ENCODE results near the gene SLC22A5. TPM values are rescaled to one million over a fixed set of nuclear protein-coding genes. Genes with fewer than 3 reads are reported as not detected.

The SLC22A5 gene
- total RNA-seq, 1 experiment from 2014 or later: 20.2 TPM

- H3K36me3 ChIP-seq (ENCODE audit: control insufficient read depth, insufficient read depth, low read length): no peaks in the 10 kb centered on the region
- TF ChIP-seq CTCF (IDR thresholded peaks at IDR 0.05; ENCODE audit: insufficient read depth in 1 of 2, low read depth in 1 of 2, low read length in 1 of 2, severe bottlenecking in 1 of 2, unreplicated experiment in 1 of 2): no peak
- no peaks in the 10 kb centered on the region for H3K27me3 ChIP-seq (replicated peaks; ENCODE audit: control insufficient read depth, insufficient read depth, low read length)
- H3K27ac Mint-ChIP-seq (ENCODE audit: unreplicated experiment): no peak overlapping the region
- H3K4me3 Mint-ChIP-seq (ENCODE audit: unreplicated experiment): no peak overlapping the region
- no peak for DNase-seq
- H3K27me3 Mint-ChIP-seq (ENCODE audit: insufficient read depth, unreplicated experiment): no peaks in the 10 kb centered on the region
- no peaks in the 10 kb centered on the region for H3K36me3 Mint-ChIP-seq (ENCODE audit: insufficient read depth, unreplicated experiment)
- H3K4me1 ChIP-seq: peaks cover 17% of the 10 kb centered on the region
- BruUV-seq (replicated peaks): no TSS peak
- no peaks in the 10 kb centered on the region for H3K9me3 Mint-ChIP-seq (ENCODE audit: unreplicated experiment)
- H3K4me3 ChIP-seq (ENCODE audit: low read depth, low read length): no peak overlapping the region
- POLR2A ChIA-PET: no interaction called here
- H3K9me3 ChIP-seq: no peaks in the 10 kb centered on the region
- intact Hi-C loops (cut with micrococcal nuclease; ENCODE audit: unreplicated experiment): no loop called here
- CTCF ChIA-PET: no interaction called here
- H3K4me1 Mint-ChIP-seq (ENCODE audit: low read depth, unreplicated experiment): peaks cover 22% of the 10 kb centered on the region
Measured at GRCh38 chr5:132438917-132439316, 69.4 kb downstream of the SLC22A5 start.

- no peak overlapping the region for H3K27ac Mint-ChIP-seq (ENCODE audit: unreplicated experiment)
- Histone ChIP-seq H3K36me3 (ENCODE audit: control insufficient read depth, insufficient read depth, low read length) (no peaks in the 10 kb centered on the region), H3K9me3 (no peaks in the 10 kb centered on the region), H3K27me3 (replicated peaks; ENCODE audit: control insufficient read depth, insufficient read depth, low read length) (no peaks in the 10 kb centered on the region), H3K4me1 (peaks cover 22% of the 10 kb centered on the region), H3K4me3 (ENCODE audit: low read depth, low read length) (no peak overlapping the region)
- no peaks in the 10 kb centered on the region for H3K27me3 Mint-ChIP-seq (ENCODE audit: insufficient read depth, unreplicated experiment)
- H3K4me1 Mint-ChIP-seq (ENCODE audit: low read depth, unreplicated experiment): peaks cover 21% of the 10 kb centered on the region
- no peaks in the 10 kb centered on the region for H3K9me3 Mint-ChIP-seq (ENCODE audit: unreplicated experiment)
- TF ChIP-seq CTCF (IDR thresholded peaks at IDR 0.05; ENCODE audit: insufficient read depth in 1 of 2, low read depth in 1 of 2, low read length in 1 of 2, severe bottlenecking in 1 of 2, unreplicated experiment in 1 of 2): no peak
- no peak for DNase-seq
- POLR2A ChIA-PET: no interaction called here
- intact Hi-C loops (cut with micrococcal nuclease; ENCODE audit: unreplicated experiment): no loop called here
- BruUV-seq (replicated peaks): no TSS peak
- CTCF ChIA-PET: no interaction called here
- H3K36me3 Mint-ChIP-seq (ENCODE audit: insufficient read depth, unreplicated experiment): peaks cover under 1% of the 10 kb centered on the region
- no peak overlapping the region for H3K4me3 Mint-ChIP-seq (ENCODE audit: unreplicated experiment)
Measured at GRCh38 chr5:132439521-132440089, 70.1 kb downstream of the SLC22A5 start.

GRCh38 chr5:132444061-132444460, 74.6 kb downstream of the SLC22A5 start:
- H3K4me1 Mint-ChIP-seq (ENCODE audit: low read depth, unreplicated experiment): peaks cover 22% of the 10 kb centered on the region
- no peak for DNase-seq
- H3K27me3 Mint-ChIP-seq (ENCODE audit: insufficient read depth, unreplicated experiment): no peaks in the 10 kb centered on the region
- peaks cover 6% of the 10 kb centered on the region for H3K9me3 Mint-ChIP-seq (ENCODE audit: unreplicated experiment)
- peaks cover 8% of the 10 kb centered on the region for H3K36me3 Mint-ChIP-seq (ENCODE audit: insufficient read depth, unreplicated experiment)
- H3K9me3 ChIP-seq: no peaks in the 10 kb centered on the region
- peak overlapping the region; percentile 85 for H3K27ac Mint-ChIP-seq (ENCODE audit: unreplicated experiment)
- no peaks in the 10 kb centered on the region for H3K36me3 ChIP-seq (ENCODE audit: control insufficient read depth, insufficient read depth, low read length)
- H3K4me1 ChIP-seq: peaks cover 30% of the 10 kb centered on the region
- ChIA-PET CTCF (interaction anchor here (1.2 kb wide), 1 partner anchor 47 kb away, joined by 3 read pairs; the partner anchor contains the start of gene IRF1), POLR2A (interaction anchor here (0.6 kb wide), 1 partner anchor 52 kb away, joined by 5 read pairs; no protein-coding TSS in a partner anchor)
- H3K27me3 ChIP-seq (replicated peaks; ENCODE audit: control insufficient read depth, insufficient read depth, low read length): no peaks in the 10 kb centered on the region
- intact Hi-C loops (cut with micrococcal nuclease; ENCODE audit: unreplicated experiment): loop anchor here (1.0 to 2.0 kb wide), 3 partner anchors 15 to 52 kb away; no protein-coding TSS in a partner anchor
- BruUV-seq (replicated peaks): no TSS peak
- no peak overlapping the region for H3K4me3 Mint-ChIP-seq (ENCODE audit: unreplicated experiment)
- no peak for TF ChIP-seq CTCF (IDR thresholded peaks at IDR 0.05; ENCODE audit: insufficient read depth in 1 of 2, low read depth in 1 of 2, low read length in 1 of 2, severe bottlenecking in 1 of 2, unreplicated experiment in 1 of 2)
- no peak overlapping the region for H3K4me3 ChIP-seq (ENCODE audit: low read depth, low read length)

Small RNAs within 50 kb of the gene (microRNA-seq; reads per million reads assigned to microRNA genes)
- gene MIR3936: 0.74 reads per million

Other genes starting within 250 kb of the SLC22A5 start
- gene P4HA2, start 141.9 kb upstream of the SLC22A5 start, total RNA-seq (2022): 41.0 and 42.3 TPM in 2 replicates
- gene PDLIM4, start 112.0 kb upstream of the SLC22A5 start, total RNA-seq (2022): not detected in 2 replicates
- 1.5 and 1.7 TPM in 2 replicates for gene SLC22A4, start 75.3 kb upstream of the SLC22A5 start, total RNA-seq (2022)
- gene IRF1, start 121.1 kb downstream of the SLC22A5 start, total RNA-seq (2022): 16.0 and 16.8 TPM in 2 replicates
- gene IL5, start 173.8 kb downstream of the SLC22A5 start, total RNA-seq (2022): not detected in 2 replicates
- gene RAD50, start 187.3 kb downstream of the SLC22A5 start, total RNA-seq (2022): 53.2 and 58.2 TPM in 2 replicates